Gastroesophageal sphincter (tissue), 4 donors: ENCODE measurements around the gene EXOC3L2. TPM values are rescaled to one million over a fixed set of nuclear protein-coding genes. Genes with fewer than 3 reads are reported as not detected.

ENCODE experiments used
- ATAC-seq: fragments of 150-250 bp; one replicate; pipeline ENCODE4 v1.9.1; 2016; ENCODE audit warnings: mild to moderate bottlenecking, moderate library complexity
- H3K27ac ChIP-seq, 4 donors: fragments of 200-600 bp; sonication (generic) in 3 of 4; 1 replicate in 3 of 4; 2 replicates in 1 of 4; pipeline ENCODE4 v1.5.1; 2016 to 2019
- H3K27me3 ChIP-seq: fragments of 200-600 bp; sonication (generic); one replicate; pipeline ENCODE4 v1.5.1; 2019
- H3K36me3 ChIP-seq, 2 donors: fragments of 200-600 bp; sonication (generic); one replicate each; pipeline ENCODE4 v1.5.1; 2019; ENCODE audit warnings: control low read depth in 1 of 2
- H3K4me1 ChIP-seq, 3 donors: fragments of 200-600 bp; sonication (generic); 1 replicate in 2 of 3; 2 replicates in 1 of 3; pipeline ENCODE4 v1.5.1; 2016 to 2019; ENCODE audit warnings: control low read depth in 2 of 3
- H3K4me3 ChIP-seq, 2 donors: fragments of 200-600 bp; sonication (generic); one replicate each; pipeline ENCODE4 v1.5.1; 2019; ENCODE audit warnings: mild to moderate bottlenecking in 1 of 2, moderate library complexity in 1 of 2
- H3K9me3 ChIP-seq, 3 donors: fragments of 200-600 bp; sonication (generic); one replicate each; pipeline ENCODE4 v1.5.1; 2017 to 2019; ENCODE audit warnings: control low read depth in 2 of 3
- EP300 ChIP-seq: sonication (generic); formaldehyde crosslinking; IDR thresholded peaks from one replicate; pipeline ENCODE4 v1.6.1; 2017; ENCODE audit warnings: antibody characterized with exemption, mild to moderate bottlenecking
- POLR2A ChIP-seq, 2 donors: fragments of 450-650 bp; IDR thresholded peaks; one replicate each; pipeline ENCODE4 v1.6.1; 2017; ENCODE audit warnings: antibody characterized with exemption in 2 of 2, mild to moderate bottlenecking in 2 of 2, moderate library complexity in 1 of 2
- POLR2AphosphoS5 ChIP-seq: sonication (generic); formaldehyde crosslinking; IDR thresholded peaks from one replicate; pipeline ENCODE4 v1.6.1; 2017; ENCODE audit warnings: antibody characterized with exemption
- WGBS, 2 donors: methylation state at CpG; one replicate each; pipeline ENCODE4 v1.1.5; 2018; ENCODE audit warnings: low coverage in 1 of 2; 5-methylcytosine and 5-hydroxymethylcytosine counted together
- total RNA-seq, 4 donors: library from RNA; depleted of rRNA; stranded (reverse); fragments of >200 nt; gene quantifications; one replicate each; pipeline ENCODE4 v1.1.0, GENCODE V29; 2016
- TF ChIP-seq, protein P1 (sequence below), 4 experiments: fragments of 200-600 bp in 2 of 4; fragments of 450-650 bp in 2 of 4; sonication (generic) in 1 of 4; IDR thresholded peaks; one replicate each; pipeline ENCODE4 v1.5.1; 2017 to 2019; ENCODE audit warnings: antibody characterized with exemption in 4 of 4, mild to moderate bottlenecking in 2 of 4, moderate library complexity in 2 of 4

The EXOC3L2 gene
- total RNA-seq, 4 donors from 2014 or later, result 1.2 to 2.9 (median 2.0) TPM

GRCh38 chr19:45249261-45250033 lies 4.2 kb upstream of the EXOC3L2 start:
- H3K9me3 ChIP-seq, result no peaks in the 10 kb centered on the region
- ATAC-seq, result no peak
- 50 to 51% methylated on average over 1 to 9 of the region's 11 CpGs for WGBS, 2 donors
- H3K4me3 ChIP-seq, result no peak overlapping the region
- peaks cover 4% of the 10 kb centered on the region for H3K27me3 ChIP-seq
- TF ChIP-seq EP300 (no peak), POLR2A (IDR thresholded peaks at IDR 0.05) (no peak), POLR2AphosphoS5 (no peak)
- TF ChIP-seq, protein P1, sequence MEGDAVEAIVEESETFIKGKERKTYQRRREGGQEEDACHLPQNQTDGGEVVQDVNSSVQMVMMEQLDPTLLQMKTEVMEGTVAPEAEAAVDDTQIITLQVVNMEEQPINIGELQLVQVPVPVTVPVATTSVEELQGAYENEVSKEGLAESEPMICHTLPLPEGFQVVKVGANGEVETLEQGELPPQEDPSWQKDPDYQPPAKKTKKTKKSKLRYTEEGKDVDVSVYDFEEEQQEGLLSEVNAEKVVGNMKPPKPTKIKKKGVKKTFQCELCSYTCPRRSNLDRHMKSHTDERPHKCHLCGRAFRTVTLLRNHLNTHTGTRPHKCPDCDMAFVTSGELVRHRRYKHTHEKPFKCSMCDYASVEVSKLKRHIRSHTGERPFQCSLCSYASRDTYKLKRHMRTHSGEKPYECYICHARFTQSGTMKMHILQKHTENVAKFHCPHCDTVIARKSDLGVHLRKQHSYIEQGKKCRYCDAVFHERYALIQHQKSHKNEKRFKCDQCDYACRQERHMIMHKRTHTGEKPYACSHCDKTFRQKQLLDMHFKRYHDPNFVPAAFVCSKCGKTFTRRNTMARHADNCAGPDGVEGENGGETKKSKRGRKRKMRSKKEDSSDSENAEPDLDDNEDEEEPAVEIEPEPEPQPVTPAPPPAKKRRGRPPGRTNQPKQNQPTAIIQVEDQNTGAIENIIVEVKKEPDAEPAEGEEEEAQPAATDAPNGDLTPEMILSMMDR (IDR thresholded peaks at IDR 0.05), result no peak
- peaks cover 3 to 50% (median 25%) of the 10 kb centered on the region in 3 donors for H3K4me1 ChIP-seq
- H3K36me3 ChIP-seq, result no peaks in the 10 kb centered on the region
- H3K27ac ChIP-seq, result no peak overlapping the region

DNA sequence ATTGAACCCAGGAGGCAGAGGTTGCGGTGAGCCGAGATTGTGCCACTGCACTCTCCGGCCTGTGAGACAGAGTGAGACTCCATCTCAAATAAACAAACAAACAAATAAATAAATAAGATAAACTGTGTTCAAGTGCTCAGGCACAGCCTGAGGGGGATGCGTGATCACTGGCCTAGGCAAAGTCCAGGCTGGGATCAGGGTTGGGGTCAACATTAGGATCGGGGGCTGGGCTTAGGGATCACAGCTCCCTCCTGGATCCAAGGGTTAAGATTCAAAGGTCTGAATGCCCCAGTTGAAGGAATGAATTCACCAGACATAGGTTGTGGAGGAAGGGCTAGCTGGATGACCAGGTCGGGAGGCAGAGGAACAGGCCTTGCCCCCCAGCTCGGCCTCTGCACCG lies 1.9 kb upstream of the EXOC3L2 start:
- Histone ChIP-seq H3K9me3 (no peaks in the 10 kb centered on the region), H3K4me3 (no peak overlapping the region), H3K27ac (no peak overlapping the region), H3K36me3 (no peaks in the 10 kb centered on the region), H3K27me3 (peaks cover 9% of the 10 kb centered on the region), H3K4me1 (peaks cover 0 to 27% (median 6%) of the 10 kb centered on the region in 3 donors)
- WGBS, 2 donors, result 93 to 98% methylated on average over 6 to 8 of the region's 8 CpGs
- TF ChIP-seq POLR2A (IDR thresholded peaks at IDR 0.05), result no peak
- TF ChIP-seq, protein P1 (IDR thresholded peaks at IDR 0.05), result no peak
- no peak for TF ChIP-seq EP300
- TF ChIP-seq POLR2AphosphoS5, result no peak
- ATAC-seq, result no peak

DNA sequence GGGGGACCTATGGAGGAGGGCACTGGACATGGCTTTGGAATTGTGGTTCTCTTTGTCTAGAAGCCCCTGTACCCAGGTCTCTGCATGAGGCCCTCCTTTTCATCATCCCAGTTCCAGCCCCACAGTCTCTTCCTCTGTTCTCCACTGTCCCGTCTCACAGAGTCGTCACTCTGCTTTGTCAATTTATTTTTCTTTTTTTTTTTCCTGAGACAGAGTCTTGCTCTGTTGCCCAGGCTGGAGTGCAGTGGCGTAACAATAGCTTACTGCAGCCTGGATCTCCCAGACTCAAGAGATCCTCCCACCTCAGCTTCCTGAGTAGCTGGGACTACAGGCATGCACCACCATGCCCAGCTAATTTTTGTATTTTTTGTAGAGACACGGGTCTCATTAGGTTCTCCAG lies 619 bp upstream of the EXOC3L2 start:
- Histone ChIP-seq H3K27me3 (peaks cover 9% of the 10 kb centered on the region), H3K4me1 (peaks cover 0 to 22% (median 5%) of the 10 kb centered on the region in 3 donors), H3K36me3 (no peaks in the 10 kb centered on the region), H3K9me3 (no peaks in the 10 kb centered on the region), H3K27ac (peak overlapping the region in 2 of 4 donors; percentile 15 to 26), H3K4me3 (no peak overlapping the region)
- ATAC-seq, result no peak
- TF ChIP-seq POLR2A (IDR thresholded peaks at IDR 0.05) (no peak), EP300 (no peak), POLR2AphosphoS5 (no peak)
- TF ChIP-seq, protein P1 (IDR thresholded peaks at IDR 0.05), result no peak
- WGBS, 2 donors, result 44 to 52% methylated on average over 3 to 4 of the region's 4 CpGs

GRCh38 chr19:45244133-45244794 lies 943 bp downstream of the EXOC3L2 start:
- no peak overlapping the region for H3K27ac ChIP-seq
- peak overlapping the region in 1 of 2 donors; percentile 15 for H3K4me3 ChIP-seq
- ATAC-seq, result no peak
- H3K36me3 ChIP-seq, result no peaks in the 10 kb centered on the region
- no peaks in the 10 kb centered on the region for H3K9me3 ChIP-seq
- H3K27me3 ChIP-seq, result peaks cover 9% of the 10 kb centered on the region
- 58 to 81% methylated on average over 11 to 12 of the region's 15 CpGs for WGBS, 2 donors
- peaks cover 0 to 13% (median 0%) of the 10 kb centered on the region in 3 donors for H3K4me1 ChIP-seq
- TF ChIP-seq POLR2A (IDR thresholded peaks at IDR 0.05), result no peak
- TF ChIP-seq, protein P1 (IDR thresholded peaks at IDR 0.05), result no peak
- TF ChIP-seq POLR2AphosphoS5, result no peak
- no peak for TF ChIP-seq EP300
